DOHH2 (cell line): Measurements from ENCODE around the gene SNU13.

Source experiments
- EZH2phosphoT487 ChIP-seq: fragments of 200-600 bp; sonication (generic); IDR thresholded peaks from 2 replicates; pipeline ENCODE4 v1.6.1; 2017; ENCODE audit warnings: borderline replicate concordance, mild to moderate bottlenecking, antibody characterized with exemption, low read length, moderate library complexity, mixed read lengths
- TF ChIP-seq, protein P1 (sequence below): fragments of 200-600 bp; sonication (generic); IDR thresholded peaks from one replicate; pipeline ENCODE4 v1.5.1; 2014; ENCODE audit warnings: antibody characterized with exemption, mild to moderate bottlenecking, low read depth, low read length; ENCODE audit not compliant: poor library complexity, severe bottlenecking

DNA sequence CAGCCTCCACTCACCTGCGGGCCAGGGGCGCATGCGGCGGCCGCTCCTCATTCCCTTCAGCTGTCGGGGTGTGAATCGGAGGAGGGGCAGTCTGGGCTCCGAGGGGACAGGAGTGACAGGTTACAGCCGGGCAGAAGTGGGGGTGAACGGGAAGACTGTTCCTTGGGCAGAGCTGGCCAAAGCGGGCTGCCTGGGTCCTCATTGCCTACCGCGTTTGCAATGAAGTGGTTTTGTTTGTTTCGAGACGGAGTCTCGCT lies 11.4 kb upstream of the SNU13 start:
- TF ChIP-seq, protein P1, sequence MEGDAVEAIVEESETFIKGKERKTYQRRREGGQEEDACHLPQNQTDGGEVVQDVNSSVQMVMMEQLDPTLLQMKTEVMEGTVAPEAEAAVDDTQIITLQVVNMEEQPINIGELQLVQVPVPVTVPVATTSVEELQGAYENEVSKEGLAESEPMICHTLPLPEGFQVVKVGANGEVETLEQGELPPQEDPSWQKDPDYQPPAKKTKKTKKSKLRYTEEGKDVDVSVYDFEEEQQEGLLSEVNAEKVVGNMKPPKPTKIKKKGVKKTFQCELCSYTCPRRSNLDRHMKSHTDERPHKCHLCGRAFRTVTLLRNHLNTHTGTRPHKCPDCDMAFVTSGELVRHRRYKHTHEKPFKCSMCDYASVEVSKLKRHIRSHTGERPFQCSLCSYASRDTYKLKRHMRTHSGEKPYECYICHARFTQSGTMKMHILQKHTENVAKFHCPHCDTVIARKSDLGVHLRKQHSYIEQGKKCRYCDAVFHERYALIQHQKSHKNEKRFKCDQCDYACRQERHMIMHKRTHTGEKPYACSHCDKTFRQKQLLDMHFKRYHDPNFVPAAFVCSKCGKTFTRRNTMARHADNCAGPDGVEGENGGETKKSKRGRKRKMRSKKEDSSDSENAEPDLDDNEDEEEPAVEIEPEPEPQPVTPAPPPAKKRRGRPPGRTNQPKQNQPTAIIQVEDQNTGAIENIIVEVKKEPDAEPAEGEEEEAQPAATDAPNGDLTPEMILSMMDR: no peak
- no peak for TF ChIP-seq EZH2phosphoT487
